NCI-H345 (cell line): Measurements from ENCODE around the gene GPR55.

ENCODE experiments used
- DNase-seq: peaks from one replicate; lab custom pipeline; 2025; lab: John Stamatoyannopoulos, UW

Gene GPR55

GRCh38 chr2:230919240-230919639 is 5.8 kb downstream of the GPR55 start:
- DNase-seq = no peak

- DNase-seq = no peak
Observed at GRCh38 chr2:230916218-230916617, 8.8 kb downstream of the GPR55 start.

- no peak for DNase-seq
Observed at GRCh38 chr2:230915319-230915718, 9.7 kb downstream of the GPR55 start.

DNA sequence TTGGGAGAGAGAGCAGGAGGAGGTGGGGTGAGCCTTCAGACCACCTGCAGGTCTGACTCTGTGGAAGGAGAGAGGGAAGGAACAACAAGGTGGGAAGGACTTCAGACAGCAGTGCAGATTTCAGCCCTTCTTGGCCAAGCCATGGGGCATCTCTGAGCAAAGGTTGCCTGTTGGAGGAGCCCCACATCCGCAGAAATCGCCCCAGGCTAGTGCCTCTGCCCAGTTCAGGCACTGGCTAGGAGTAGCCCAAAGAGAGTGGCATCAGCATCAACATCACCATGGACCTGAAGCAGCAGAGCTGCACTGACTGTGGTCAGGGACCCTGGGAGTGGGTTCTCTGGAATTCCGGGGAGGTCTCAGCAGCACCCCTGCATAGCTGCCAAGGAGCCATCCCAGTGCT is 10.2 kb downstream of the GPR55 start:
- DNase-seq = no peak

DNA sequence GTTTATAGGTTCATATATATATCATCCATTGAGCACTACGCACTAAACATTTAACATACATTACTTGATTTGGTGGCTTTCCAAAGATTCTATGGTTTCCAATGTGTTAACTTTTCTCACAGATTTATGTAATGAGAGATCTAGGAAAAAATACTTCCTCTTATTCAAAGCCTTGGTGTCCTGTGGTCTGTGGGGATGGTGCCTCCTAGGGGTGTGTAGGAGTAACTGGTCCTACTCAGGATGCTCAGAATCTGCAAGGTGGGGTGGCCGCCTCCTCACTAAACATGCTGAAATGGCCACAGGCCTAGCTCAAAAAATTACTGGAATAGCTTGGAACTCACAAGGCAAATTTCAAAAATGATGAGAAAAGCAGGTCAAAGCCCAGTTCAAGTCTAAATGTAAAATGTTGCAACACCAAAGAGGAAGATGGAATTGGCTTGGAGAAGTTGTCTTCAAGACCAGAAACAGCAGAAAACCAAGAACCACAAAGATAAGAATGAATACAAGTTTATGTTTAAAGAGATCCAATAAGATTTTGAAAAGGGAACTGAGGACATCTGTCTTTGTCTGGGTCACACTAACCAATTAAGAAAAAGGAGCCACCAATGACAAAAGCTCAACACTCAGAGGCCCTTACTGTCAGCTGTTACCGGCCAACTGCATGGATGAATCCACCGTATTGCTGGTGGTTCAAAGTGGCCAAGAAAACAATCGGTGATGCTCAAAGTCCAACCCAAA is 11.5 kb downstream of the GPR55 start:
- DNase-seq = no peak

GRCh38 chr2:230912724-230913123 is 12.3 kb downstream of the GPR55 start:
- no peak for DNase-seq

- DNase-seq = no peak
Observed at GRCh38 chr2:230912046-230912445, 13.0 kb downstream of the GPR55 start.

DNA sequence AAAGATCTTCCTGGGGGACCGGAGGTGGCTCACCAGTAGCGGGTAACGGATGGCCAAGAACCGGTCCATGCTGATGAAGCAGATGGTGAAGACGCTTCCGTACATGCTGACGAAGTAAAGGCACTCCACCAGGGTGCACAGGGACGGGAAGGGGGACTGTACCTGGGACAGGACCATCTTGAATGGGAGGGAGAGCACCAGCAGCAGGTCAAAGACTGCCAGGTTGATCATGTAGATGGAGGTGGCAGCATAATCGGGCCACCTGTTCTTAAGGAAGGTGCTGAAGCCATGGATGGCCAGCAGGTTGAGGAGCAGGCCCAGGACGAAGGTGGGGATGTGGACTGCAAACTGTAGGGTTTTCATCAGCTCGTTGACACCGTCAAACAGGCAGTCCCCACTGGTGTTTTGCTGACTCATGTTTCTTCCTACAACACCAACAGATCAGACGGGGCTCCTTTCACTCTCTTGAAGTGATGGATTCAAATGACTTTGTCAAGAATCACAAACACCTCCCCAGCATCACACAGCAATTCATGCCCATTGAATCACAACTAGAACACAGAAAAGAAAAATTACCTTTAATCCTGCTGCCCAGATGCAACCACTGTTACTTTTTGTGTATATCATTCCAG is 14.4 kb downstream of the GPR55 start:
- DNase-seq = no peak

GRCh38 chr2:230909841-230910545 is 15.0 kb downstream of the GPR55 start:
- no peak for DNase-seq

DNA sequence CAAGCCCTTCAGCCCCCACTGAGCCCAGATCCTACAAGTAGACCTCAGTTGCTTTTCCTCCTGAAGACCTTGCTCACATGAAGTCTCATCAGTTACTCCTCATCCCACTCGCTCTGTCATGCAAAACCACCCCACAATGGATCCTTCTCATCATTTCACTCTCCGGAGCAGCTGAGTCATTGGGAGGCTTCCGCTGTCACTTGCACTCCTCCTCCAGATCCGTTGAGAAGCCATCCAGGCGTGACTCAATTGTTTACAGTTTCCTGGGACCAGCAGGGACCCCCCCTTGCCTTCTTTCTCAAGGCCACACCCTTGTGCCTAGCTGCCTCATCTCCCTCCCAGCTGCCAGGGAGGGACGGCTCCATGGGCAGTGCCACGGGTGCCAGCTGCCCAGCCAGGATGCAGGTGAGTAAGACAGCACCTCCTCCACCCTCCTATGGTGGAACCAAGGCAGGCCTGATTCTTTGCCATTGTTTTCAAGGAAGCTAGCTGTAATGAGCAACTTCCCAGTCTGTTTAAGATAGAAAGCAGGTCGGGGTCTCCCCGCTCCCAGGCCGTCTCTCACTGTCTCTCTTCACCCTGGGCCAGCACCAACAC is 16.3 kb downstream of the GPR55 start:
- peak; percentile 73 for DNase-seq

DNA sequence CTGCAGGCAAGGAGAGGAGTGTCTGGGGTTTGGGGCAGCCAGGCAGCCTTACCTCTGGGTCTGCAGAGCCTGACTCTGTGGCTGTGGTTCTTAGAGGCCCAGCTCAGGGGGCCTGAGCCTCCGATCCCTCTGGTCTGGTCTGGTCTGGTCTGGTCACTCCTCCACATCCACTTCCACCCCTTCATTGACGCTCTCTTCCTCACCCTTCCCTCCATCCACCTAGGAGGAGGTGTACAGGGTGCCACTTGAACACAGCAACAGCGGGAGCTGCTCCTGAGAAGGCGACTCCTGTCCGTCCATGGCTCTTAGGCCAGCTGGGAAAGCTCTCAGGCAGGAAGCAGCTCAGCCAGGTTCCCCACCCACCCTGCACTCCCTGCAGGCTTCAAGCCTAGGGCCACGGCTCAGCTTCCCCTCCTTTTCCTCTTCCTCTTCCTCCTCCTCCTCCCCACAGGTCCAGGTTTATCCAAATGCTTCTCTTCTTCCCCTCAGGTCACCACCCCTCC is 16.9 kb downstream of the GPR55 start:
- no peak for DNase-seq

- DNase-seq = no peak
Observed at GRCh38 chr2:230907361-230908091, 17.5 kb downstream of the GPR55 start.

GRCh38 chr2:230906471-230907230 is 18.4 kb downstream of the GPR55 start:
- DNase-seq = no peak

DNA sequence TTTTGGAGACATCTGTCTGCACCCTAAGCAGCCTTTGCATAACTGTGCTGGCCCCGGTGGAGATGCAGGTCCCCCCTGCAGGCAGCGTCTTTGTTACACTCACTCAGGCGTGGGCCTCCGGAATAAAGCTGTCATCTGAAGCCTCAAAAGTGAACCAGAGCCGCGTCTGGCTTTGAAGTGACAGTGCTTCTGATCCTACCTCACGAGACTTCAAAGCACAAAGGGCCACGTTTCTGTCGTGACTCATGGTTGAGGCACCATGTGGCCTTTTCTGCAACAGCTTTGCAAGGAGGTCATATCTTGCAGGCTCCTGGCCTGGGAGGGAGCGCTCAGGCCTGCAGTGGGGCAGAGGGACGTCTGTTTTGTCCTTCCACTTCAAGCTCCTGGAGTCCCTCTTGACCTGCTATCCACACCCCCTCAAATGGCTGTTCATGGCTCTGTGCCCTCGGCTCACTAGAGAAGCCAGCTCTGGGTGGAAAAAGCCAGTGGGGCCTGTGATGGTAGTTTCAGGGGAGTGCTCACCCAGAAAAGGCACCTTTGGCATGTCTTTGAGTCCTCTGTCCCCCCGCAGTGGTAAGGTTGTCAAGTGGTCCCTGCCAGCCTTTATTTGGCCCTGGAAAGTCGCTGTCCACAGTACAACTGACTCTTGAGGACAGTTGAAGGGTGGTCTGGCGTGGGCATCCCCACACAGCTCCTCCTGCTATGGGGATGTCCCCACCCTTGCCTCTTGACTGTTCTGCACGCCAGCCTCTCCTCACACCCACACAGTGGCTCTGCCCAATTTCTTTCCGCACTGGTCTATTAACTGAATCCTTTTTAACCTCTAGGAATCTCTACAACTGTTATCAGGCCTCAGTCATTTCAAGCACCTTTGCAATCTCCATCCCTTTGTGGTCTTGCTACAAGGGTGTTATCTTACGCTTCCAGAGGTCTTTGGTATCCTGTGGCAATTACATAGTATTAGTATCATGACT is 19.3 kb downstream of the GPR55 start:
- peak; percentile 74 for DNase-seq

GRCh38 chr2:230904856-230905447 is 20.1 kb downstream of the GPR55 start:
- no peak for DNase-seq

DNA sequence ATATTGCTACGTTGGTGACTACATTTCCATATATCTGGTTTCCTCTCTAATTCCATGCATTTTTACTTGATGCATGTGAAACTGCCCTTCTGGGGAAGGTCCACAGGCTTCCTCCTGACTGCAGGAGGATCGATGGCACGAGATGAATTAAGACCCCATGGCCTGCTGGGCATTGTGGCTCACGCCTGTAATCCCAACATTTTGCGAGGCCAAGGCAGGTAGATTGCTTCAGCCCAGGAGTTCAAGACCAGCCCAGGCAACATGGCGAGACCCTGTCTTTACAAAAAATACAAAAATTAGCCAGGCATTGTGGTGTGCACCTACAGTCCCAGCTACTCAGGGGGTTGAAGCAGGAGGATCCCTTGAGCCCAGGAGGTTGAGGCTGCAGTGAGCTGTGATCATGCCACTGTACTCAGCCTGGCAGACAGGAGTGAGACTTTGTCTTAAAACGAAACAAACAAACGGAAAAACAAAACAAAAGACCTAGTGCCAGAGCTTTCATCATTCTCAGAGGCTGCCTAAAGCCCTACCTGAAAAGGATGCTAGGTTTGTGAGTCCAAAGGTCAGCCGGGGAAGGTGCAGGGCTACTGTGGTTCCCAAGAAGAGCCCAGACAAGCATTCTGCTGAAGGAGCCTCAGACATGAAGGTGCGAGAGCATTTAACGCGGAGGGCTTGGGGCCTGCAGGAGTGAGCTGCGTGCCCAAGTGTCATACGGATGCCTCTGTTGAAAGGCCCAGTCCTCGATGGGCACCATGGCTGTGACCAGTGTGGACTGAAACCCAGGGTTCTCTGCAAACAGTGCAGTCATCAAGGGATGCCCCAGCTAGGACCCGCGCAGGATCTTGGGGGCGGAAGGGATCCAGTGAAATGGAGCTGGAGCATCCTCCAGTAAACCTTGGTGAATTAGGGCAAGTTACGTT is 21.6 kb downstream of the GPR55 start:
- DNase-seq = no peak

- peak; percentile 64 for DNase-seq
Observed at GRCh38 chr2:230902180-230902899, 22.7 kb downstream of the GPR55 start.

DNA sequence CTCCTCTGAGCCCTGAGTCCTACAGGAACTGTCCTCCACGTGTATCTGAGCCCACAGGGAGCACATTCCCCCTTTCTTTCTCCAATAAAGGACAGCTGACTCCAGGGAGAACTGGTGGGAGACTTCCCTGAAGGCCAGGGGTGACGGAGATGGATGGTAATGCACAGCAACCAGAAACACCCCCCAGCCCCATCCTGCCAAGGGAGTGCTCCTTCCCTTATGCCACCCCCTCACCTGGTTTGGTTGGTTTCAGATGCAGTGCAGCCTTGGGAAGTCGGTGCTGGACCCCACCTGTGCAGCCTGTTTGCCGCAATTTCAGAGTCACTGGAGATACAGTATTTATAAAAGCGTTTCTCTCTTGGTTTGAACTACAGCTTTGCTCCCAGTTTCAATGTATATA is 24.0 kb downstream of the GPR55 start:
- no peak for DNase-seq
